ENCODE data around the gene DGLUCY.

DNA sequence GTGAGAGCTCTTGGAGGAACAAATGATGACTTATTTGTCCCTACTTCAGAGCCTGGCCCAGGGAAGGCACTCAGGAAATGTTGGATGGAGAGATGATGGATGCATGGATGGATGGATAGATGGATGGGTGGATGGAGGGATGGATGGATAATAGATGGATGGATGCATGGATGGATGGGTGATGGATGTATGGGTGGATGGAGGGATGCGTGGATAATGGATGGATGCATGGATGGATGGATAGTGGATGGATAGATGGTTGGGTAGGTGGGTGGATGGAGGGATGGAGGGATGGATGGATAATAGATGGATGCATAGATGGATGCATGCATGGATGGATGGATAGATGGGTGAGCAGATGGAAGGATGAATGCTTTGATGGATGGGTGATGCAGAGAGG, 107.4 kb downstream of the DGLUCY start:
- TF ChIP-seq POLR2A (IDR thresholded peaks at IDR 0.05) = no peak
- TF ChIP-seq, protein P1, sequence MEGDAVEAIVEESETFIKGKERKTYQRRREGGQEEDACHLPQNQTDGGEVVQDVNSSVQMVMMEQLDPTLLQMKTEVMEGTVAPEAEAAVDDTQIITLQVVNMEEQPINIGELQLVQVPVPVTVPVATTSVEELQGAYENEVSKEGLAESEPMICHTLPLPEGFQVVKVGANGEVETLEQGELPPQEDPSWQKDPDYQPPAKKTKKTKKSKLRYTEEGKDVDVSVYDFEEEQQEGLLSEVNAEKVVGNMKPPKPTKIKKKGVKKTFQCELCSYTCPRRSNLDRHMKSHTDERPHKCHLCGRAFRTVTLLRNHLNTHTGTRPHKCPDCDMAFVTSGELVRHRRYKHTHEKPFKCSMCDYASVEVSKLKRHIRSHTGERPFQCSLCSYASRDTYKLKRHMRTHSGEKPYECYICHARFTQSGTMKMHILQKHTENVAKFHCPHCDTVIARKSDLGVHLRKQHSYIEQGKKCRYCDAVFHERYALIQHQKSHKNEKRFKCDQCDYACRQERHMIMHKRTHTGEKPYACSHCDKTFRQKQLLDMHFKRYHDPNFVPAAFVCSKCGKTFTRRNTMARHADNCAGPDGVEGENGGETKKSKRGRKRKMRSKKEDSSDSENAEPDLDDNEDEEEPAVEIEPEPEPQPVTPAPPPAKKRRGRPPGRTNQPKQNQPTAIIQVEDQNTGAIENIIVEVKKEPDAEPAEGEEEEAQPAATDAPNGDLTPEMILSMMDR (IDR thresholded peaks at IDR 0.05) = no peak
